Heart right ventricle (tissue), 16 donors: ENCODE measurements around the gene PICK1. TPM values are rescaled to one million over a fixed set of nuclear protein-coding genes. Genes with fewer than 3 reads are reported as not detected.
"Not testable (repeated sequence)": the region's sequence is repeated elsewhere in the genome, so short reads cannot be mapped to it uniquely, and the experiment has no call there.

Source experiments
- ATAC-seq, 8 donors: fragments of 200-7000 bp; cut with Tn5 transposase; one replicate each; pipeline ENCODE4 v1.9.1; 2020; ENCODE audit warnings: mild to moderate bottlenecking in 8 of 8, moderate library complexity in 8 of 8, moderate number of reproducible peaks in 1 of 8
- DNase-seq, 2 donors: peaks; one replicate each; pipeline ENCODE4 v3.0.0-alpha.2; 2020
- H3K27ac ChIP-seq, 10 donors: fragments of 200-600 bp; sonication (generic) in 2 of 10; one replicate each; pipeline versions ENCODE4 v1.5.0 to v1.8.0; 2020 to 2022; ENCODE audit warnings: mild to moderate bottlenecking in 3 of 10
- H3K27me3 ChIP-seq, 7 donors: fragments of 200-600 bp; one replicate each; pipeline ENCODE4 v1.8.0; 2021 to 2022; ENCODE audit warnings: mild to moderate bottlenecking in 2 of 7
- H3K36me3 ChIP-seq, 9 donors: fragments of 200-600 bp; sonication (generic) in 1 of 9; one replicate each; pipeline versions ENCODE4 v1.5.0 to v1.8.0; 2020 to 2022; ENCODE audit warnings: mild to moderate bottlenecking in 2 of 9
- H3K4me1 ChIP-seq, 9 donors: fragments of 200-600 bp; sonication (generic) in 1 of 9; one replicate each; pipeline versions ENCODE4 v1.5.0 to v1.8.0; 2020 to 2022; ENCODE audit warnings: mild to moderate bottlenecking in 4 of 9
- H3K4me3 ChIP-seq, 10 donors: fragments of 200-600 bp; sonication (generic) in 2 of 10; one replicate each; pipeline versions ENCODE4 v1.5.0 to v1.8.0; 2020 to 2022; ENCODE audit warnings: mild to moderate bottlenecking in 7 of 10, moderate library complexity in 2 of 10
- H3K9me3 ChIP-seq, 11 donors: fragments of 200-600 bp in 10 of 11; sonication (generic) in 2 of 11; one replicate each; pipeline versions ENCODE4 v1.5.0 to v1.8.0; 2013 to 2022; ENCODE audit warnings: mild to moderate bottlenecking in 2 of 11, control low read depth in 1 of 11, moderate library complexity in 1 of 11
- CTCF ChIP-seq, 9 donors: fragments of 200-600 bp; sonication (generic) in 2 of 9; IDR thresholded peaks; one replicate each; pipeline versions ENCODE4 v1.5.0 to v1.8.0; 2021 to 2022; ENCODE audit warnings: antibody characterized with exemption in 9 of 9, mild to moderate bottlenecking in 5 of 9, moderate library complexity in 1 of 9
- WGBS, 2 donors: extraction: QIAGEN DNeasy Blood & Tissue Kit; methylation state at CpG; one replicate each; pipeline ENCODE4 v1.1.7; 2013; ENCODE audit warnings: inconsistent platforms in 1 of 2; 5-methylcytosine and 5-hydroxymethylcytosine counted together
- intact Hi-C, 10 donors: fragments of 100-400 bp; cut with DNase I; formaldehyde crosslinking; loops; one replicate each; pipeline versions ENCODE4 v1.11.1 to v1.14.2; 2022
- polyA plus RNA-seq, 2 donors: library from polyadenylated mRNA; stranded (reverse); fragments of 200-250 nt; gene quantifications; one replicate each; pipeline ENCODE4 v1.2.3, GENCODE V29; 2013
- total RNA-seq, 10 donors: library from RNA; stranded (reverse); fragmentation: NEBNext Ultra II Directional in 3 of 10; extraction: Animal tissue kit (Norgen Biotek cat#: 25700) in 3 of 10; gene quantifications; one replicate each; pipeline versions ENCODE4 v1.2.1 to v1.2.4, GENCODE V29; 2021 to 2023
- donor health status: Arrhythmogenic right ventricular cardiomyopathy.
- donor health status: ischemic (EF 13 %, LVEDD 7.1; RV severe dilation, severe dysfunction).
- donor health status: healthy with polysubstance abuse.
- donor health status: DM: no; HTN: yes; CAD: no.
- donor health status: DM: no; HTN: no; CAD: no.
- donor health status: ischemic (EF 25% LVEDD 6.9; RV normal size, moderate dysfunction).
- donor health status: ischemic (EF 25% LVEDD 5.7; RV mildly dilated, moderate dysfunction).
- donor health status: healthy.
- donor health status: DM: yes; HTN: yes; CAD: no.
- donor health status: Ischemic cardiomyopathy.
- donor health status: ischemic (EF 35%, LVEDD 5.7; RV mildly dilated, moderate dysfunction).
- donor health status: nonischemic (EF 11% LVEDD 7.7; RV severe dilation, severe dysfunction).
- donor health status: DM: yes; HTN: yes; CAD: no.
- donor health status: PGD.
- donor health status: ischemic (EF 29% LVEDD 5.4; RV normal size, mild dysfunction).
- donor health status: nonischemic (EF 23%, LVEDD 6.1; RV moderate dilation, normal function).

PICK1 gene
- total and polyA plus RNA-seq, 12 donors: 17.4 to 32.9 (median 23.2) TPM

- Histone ChIP-seq H3K36me3 (peaks cover 0 to 24% (median 6%) of the 10 kb centered on the region in 9 donors), H3K4me3 (no peak overlapping the region), H3K4me1 (peaks cover 10 to 22% (median 20%) of the 10 kb centered on the region in 9 donors), H3K27me3 (peaks cover 0 to 31% (median 16%) of the 10 kb centered on the region in 7 donors), H3K9me3 (no peaks in the 10 kb centered on the region), H3K27ac (no peak overlapping the region)
- 74 to 80% methylated on average over 22 of the region's 22 CpGs for WGBS, 2 donors
- no peak for DNase-seq
- intact Hi-C loops: no loop called here
- no peak for TF ChIP-seq CTCF (IDR thresholded peaks at IDR 0.05)
- ATAC-seq: no peak
These were observed 21.0 kb downstream of the PICK1 start for GRCh38 chr22:38078046-38078840.

GRCh38 chr22:38079208-38079607, 22.0 kb downstream of the PICK1 start:
- ATAC-seq, H3K4me3 ChIP-seq, intact Hi-C loops, DNase-seq, H3K9me3 ChIP-seq, H3K27ac ChIP-seq: not testable (repeated sequence)
- H3K27me3 ChIP-seq: peaks cover 0 to 41% (median 16%) of the 10 kb centered on the region in 7 donors
- peaks cover 10 to 22% (median 20%) of the 10 kb centered on the region in 9 donors for H3K4me1 ChIP-seq
- 94 to 97% methylated on average over 2 of the region's 2 CpGs for WGBS, 2 donors
- peaks cover 0 to 15% (median 5%) of the 10 kb centered on the region in 9 donors for H3K36me3 ChIP-seq

DNA sequence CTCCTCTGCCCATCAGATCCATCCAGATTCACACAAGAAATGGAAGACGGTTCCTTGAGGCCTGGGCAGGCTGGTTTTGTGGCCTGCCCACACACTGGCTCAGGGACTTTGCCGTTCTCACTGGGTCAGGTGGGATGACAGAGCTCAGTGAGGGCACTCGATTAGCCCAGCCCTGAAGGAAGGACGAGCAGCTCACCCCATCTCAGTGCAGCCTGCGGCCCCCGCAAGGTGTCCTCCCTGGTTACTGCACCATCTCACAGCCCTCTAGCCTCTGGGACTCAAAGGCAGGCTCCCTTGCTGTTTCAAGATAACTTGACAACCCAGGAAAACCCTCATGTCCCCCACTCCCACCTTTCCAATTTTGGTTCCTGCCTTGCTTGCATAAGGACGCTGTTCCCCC, 22.6 kb downstream of the PICK1 start:
- Histone ChIP-seq H3K27me3 (peaks cover 0 to 43% (median 16%) of the 10 kb centered on the region in 7 donors), H3K36me3 (peaks cover 0 to 9% (median 0%) of the 10 kb centered on the region in 9 donors), H3K9me3 (no peaks in the 10 kb centered on the region), H3K4me1 (peaks cover 10 to 22% (median 20%) of the 10 kb centered on the region in 9 donors), H3K27ac (no peak overlapping the region), H3K4me3 (no peak overlapping the region)
- no peak for DNase-seq
- intact Hi-C loops: no loop called here
- no peak for TF ChIP-seq CTCF (IDR thresholded peaks at IDR 0.05)
- ATAC-seq: no peak
- 89 to 96% methylated on average over 7 of the region's 7 CpGs for WGBS, 2 donors

- 59 to 64% methylated on average over 11 of the region's 11 CpGs for WGBS, 2 donors
- no peak for DNase-seq
- H3K4me1 ChIP-seq: peaks cover 10 to 22% (median 20%) of the 10 kb centered on the region in 9 donors
- H3K27me3 ChIP-seq: peaks cover 0 to 43% (median 16%) of the 10 kb centered on the region in 7 donors
- H3K4me3 ChIP-seq: peak overlapping the region in 7 of 10 donors; percentile 40 to 56 (median 45)
- no peaks in the 10 kb centered on the region for H3K9me3 ChIP-seq
- TF ChIP-seq CTCF (IDR thresholded peaks at IDR 0.05): no peak
- intact Hi-C loops: no loop called here
- no peak overlapping the region for H3K27ac ChIP-seq
- H3K36me3 ChIP-seq: peaks cover 0 to 2% (median 0%) of the 10 kb centered on the region in 9 donors
- peak in 1 of 8 donors; percentile 5 for ATAC-seq
These were observed 23.3 kb downstream of the PICK1 start for GRCh38 chr22:38080474-38080849.
